COLO829 (cell line): ENCODE results near the gene HLA-DQA1.
"Not testable (repeated sequence)": the region's sequence is repeated elsewhere in the genome, so short reads cannot be mapped to it uniquely, and the experiment has no call there.

Experiments used
- DNase-seq: peaks from one replicate; pipeline ENCODE4 v3.0.0; 2012; ENCODE audit warnings: low spot score

Gene HLA-DQA1

GRCh38 chr6:32659856-32660595 is 22.8 kb downstream of the HLA-DQA1 start:
- no peak for DNase-seq

GRCh38 chr6:32662099-32662498 is 24.9 kb downstream of the HLA-DQA1 start:
- DNase-seq, result no peak

GRCh38 chr6:32662836-32663235 is 25.6 kb downstream of the HLA-DQA1 start:
- no peak for DNase-seq

- no peak for DNase-seq
Observed at GRCh38 chr6:32664354-32664753, 27.1 kb downstream of the HLA-DQA1 start.

- DNase-seq, result no peak
Observed at GRCh38 chr6:32664827-32665362, 27.7 kb downstream of the HLA-DQA1 start.

GRCh38 chr6:32665661-32666060 is 28.5 kb downstream of the HLA-DQA1 start:
- no peak for DNase-seq

- DNase-seq, result no peak
Observed at GRCh38 chr6:32666420-32667300, 29.5 kb downstream of the HLA-DQA1 start, which contains the start of gene HLA-DQB1. Gene HLA-DQB1, minus strand, starts transcription at chr6:32666657. Its CDS starts 50 bp downstream, at chr6:32666607.

GRCh38 chr6:32668226-32668747 is 31.1 kb downstream of the HLA-DQA1 start:
- no peak for DNase-seq

- DNase-seq, result no peak
Observed at GRCh38 chr6:32669240-32669639, 32.0 kb downstream of the HLA-DQA1 start.

GRCh38 chr6:32669893-32670292 is 32.7 kb downstream of the HLA-DQA1 start:
- DNase-seq, result no peak

GRCh38 chr6:32671908-32672307 is 34.7 kb downstream of the HLA-DQA1 start:
- DNase-seq, result not testable (repeated sequence)

- not testable (repeated sequence) for DNase-seq
Observed at GRCh38 chr6:32674123-32674522, 36.9 kb downstream of the HLA-DQA1 start.

- DNase-seq, result no peak
Observed at GRCh38 chr6:32679492-32679891, 42.3 kb downstream of the HLA-DQA1 start.

- DNase-seq, result no peak
Observed at GRCh38 chr6:32680055-32680454, 42.8 kb downstream of the HLA-DQA1 start.

GRCh38 chr6:32684246-32684645 is 47.0 kb downstream of the HLA-DQA1 start:
- no peak for DNase-seq

- no peak for DNase-seq
Observed at GRCh38 chr6:32685603-32686002, 48.4 kb downstream of the HLA-DQA1 start.

GRCh38 chr6:32689531-32690501 is 52.6 kb downstream of the HLA-DQA1 start:
- DNase-seq, result no peak

- no peak for DNase-seq
Observed at GRCh38 chr6:32692019-32692418, 54.8 kb downstream of the HLA-DQA1 start.
